RKO (cell line): Measurements from ENCODE around the gene PTCD3.
A peak's percentile ranks its signal among the peaks of the same experiment; 100 is the strongest.

ENCODE experiments used
- DNase-seq: peaks from one replicate; pipeline ENCODE4 v3.0.0-alpha.2; 2016; ENCODE audit warnings: low spot score

Gene PTCD3

DNA sequence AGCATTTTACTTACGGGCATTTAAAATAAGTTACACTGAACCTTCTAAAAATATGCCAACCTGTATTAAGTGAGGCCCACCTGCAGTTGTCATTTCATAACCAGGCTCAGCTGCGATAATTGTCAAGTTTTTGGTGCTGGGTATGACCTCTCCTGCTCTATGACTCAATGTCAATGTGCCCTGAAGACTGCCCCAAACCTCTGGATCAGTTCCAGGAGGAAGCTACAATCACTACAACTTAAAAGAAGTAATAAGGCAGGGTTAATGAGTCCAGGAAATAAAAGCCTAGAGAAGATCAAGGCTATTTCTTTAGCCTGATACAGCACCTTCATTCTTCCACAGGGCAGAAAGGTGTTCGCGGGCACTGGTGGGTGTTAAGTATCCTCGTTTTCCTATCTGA, 23.3 kb upstream of the PTCD3 start:
- no peak for DNase-seq

DNA sequence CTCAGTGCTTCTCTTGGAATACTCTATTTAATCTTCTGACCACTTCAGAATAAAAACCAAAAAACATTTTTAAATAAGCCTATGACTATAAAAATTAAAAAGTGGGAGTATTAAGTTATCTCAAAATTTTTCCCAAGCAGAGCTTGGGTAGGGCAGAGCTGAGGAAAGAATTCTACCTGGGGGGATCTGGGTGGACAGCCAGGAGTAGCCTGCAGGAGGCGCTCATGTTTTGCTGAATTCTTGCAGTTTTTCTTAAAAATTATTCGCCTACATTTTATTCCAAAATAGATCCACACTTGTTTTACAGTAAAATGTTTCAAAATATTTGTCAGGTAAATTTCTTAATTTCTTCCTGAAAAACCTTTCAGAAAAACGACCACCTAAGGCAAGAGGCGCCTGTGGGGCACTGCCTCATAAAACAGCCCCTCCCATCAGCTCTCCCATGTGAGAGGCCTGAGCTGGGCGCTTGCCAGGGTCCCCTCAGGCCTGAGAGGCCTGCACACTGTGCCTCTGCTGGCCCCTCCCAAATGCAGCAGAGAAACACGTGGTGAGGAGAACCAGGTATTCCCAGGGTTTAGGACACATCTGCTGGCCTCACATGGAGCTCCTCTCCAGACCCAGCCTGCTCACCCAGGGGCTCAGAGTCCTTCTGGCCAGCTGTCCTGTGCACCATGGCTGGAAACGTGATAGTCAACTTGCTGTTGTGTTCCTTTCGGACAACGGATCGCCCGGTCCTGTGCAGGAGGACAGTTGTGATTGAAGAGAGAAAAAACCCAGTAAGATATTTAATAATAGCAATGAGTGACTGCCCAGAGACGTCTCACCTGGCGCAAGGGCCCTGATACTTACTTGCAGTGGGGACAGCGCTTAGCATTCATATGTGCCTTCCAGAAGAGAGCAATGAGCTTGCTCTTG, 17.8 kb upstream of the PTCD3 start:
- DNase-seq, result no peak

DNA sequence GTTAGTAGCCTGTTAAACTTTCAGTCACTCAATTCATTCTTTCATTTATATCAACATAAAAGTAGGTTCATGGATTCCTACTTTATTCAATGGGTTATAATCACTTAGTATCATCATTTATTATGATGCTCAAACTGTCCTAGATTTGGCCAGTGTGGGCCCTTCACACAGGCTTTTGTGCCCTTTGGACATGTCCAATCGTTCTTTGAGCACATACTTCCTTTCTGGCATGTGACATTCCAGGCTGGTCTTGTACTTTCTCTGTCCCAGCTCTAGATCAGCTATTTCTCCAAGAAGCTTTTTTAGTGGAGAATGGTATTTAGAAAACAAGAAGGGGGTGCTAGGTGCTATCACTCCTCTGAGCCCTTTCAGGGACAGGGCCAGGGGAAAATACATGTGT, 11.8 kb upstream of the PTCD3 start:
- DNase-seq, result no peak

DNA sequence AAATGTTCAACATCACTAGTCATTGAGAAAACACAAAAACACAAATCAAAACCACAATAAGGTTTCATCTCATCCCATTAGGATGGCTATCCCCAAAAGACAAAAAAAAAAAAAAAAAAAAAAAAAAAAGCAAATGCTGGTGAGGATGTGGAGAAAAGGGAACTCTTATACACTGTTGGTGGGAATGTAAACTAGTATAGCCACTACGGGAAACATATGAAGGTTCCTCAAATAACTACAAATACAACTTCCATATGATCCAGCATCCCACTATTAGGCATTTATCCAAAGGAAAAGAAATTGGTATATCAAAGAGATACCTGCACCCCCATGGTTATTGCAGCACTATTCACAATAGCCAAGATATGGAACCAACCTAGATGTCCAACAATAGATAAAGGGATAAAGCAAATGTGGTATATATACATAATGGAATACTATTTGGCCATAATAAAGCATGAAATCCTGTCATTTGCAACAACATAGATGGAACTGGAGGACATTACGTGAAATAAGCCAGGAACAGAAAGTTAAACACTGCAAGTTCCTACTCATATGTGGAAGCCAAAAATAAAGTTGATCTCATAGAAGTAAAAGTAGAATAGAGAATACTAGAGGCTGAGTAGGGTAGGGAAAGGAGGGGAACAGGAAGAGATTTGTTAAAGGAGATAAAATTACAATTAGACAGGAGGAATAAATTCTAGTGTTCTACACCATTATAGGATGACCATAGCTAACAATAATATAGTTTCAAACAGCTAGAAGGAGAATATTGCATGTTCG, 8.7 kb upstream of the PTCD3 start:
- DNase-seq, result no peak

DNA sequence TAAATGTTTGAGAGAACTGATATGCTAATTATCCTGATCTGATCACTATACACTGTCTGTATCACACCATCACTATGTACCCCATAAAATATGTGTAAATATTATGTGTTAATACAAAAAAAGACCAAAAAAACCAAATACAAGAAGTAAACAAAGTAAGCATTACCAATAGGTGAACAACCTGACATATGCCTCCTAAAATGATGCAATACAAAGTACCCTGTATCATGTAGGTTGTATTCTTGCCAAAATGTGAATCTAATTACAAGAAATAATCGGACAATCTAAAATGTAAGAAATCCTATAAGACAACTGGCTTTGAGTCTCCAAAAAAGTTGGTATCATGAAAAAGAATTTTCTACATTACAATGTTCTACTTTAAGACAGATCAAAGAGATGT, 8.1 kb upstream of the PTCD3 start:
- DNase-seq, result no peak

DNA sequence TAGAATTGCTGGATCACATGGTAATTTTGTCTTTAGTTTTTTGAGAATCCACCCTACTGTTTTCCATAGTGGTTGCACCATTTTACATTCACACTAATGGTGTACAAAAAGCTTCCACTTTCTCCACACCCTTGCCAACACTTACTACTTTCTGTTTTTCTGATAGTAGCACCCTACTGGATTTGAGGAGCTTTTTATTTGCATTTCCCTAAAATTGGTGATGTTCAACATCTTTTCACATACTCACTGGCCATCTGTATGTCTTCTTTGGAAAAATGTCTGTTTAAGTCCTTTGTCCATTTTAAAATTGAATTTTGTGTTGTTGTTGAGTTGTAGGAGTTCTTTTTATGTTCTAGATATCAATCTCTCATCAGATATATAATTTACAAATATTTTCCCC, 3.9 kb upstream of the PTCD3 start:
- DNase-seq, result no peak

DNA sequence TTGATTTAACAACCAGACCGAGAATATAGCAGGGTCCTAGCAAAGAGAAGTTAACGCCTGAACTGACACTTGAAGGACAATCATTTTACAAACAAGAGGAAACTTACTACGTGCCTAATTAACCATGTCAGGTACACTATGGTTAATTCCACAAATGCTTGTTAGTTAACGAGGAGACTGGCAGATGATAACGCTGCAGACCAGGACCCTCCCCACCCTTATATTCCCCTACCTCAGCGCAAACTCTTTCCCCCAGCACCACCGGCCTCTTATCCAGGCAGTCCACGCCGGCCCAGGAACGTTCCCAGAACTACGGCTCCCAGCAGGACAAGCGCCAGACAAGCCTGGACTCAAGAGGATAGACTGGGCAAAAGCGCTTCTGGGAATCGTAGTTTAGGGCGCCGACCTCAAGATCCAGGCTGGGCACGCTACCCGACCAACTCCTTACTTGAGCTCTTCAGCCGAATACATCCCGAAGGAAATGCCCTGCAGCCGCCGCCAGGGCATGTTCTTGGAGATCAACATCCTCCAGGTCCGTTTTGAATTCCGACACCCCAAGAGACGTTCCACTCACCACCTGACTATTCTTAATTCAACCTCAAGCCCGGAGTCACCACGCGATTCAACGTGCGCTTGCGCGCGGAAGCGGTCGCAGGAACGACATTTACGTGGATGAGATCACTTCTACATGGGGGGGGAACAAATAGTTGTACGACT, 625 bp upstream of the PTCD3 start, which contains the start of gene POLR1A:
Gene POLR1A, minus strand, starts transcription at position 635 of the 717 bp plus-strand sequence. Its CDS starts 110 bp downstream, at position 525.
- peak; percentile 94 for DNase-seq

DNA sequence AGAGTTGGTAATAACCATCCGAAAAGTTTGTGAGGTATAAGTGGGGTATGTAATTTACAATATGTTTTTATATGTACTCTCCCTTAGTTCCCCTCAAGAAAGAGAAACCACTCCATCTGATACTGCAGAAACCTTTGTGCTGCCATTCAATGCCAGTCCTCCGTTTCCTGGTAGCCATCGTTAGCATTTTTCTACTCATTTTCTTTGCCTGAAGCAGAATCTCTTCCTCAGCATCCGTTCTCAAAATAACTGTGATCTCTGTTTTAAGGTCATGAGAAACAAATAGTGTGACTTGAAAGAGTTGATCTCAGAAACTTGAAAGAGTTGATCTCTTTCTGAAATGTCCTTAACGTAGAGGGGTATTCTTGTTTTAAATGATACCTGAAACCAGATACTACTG, 996 bp downstream of the PTCD3 start:
- DNase-seq, result peak; percentile 21

DNA sequence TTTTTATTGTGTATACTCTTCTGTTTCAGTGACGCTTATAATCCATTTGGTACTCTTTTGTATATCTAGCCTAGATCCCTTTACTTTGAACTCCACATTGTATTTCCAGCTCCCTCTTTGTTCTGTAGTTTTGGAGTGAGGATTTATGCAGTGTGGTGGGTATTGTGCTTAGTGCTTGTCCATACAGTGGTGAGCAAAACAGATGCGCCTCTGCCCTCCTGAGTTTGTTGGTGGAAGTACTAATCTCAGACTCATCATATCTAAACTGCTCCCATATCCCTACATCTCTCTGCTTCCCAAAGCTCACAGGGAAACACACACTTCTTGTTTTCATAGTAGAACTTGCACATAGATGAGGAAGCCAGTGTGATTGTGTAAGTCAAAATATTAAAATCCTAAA, 12.1 kb downstream of the PTCD3 start:
- DNase-seq, result no peak

DNA sequence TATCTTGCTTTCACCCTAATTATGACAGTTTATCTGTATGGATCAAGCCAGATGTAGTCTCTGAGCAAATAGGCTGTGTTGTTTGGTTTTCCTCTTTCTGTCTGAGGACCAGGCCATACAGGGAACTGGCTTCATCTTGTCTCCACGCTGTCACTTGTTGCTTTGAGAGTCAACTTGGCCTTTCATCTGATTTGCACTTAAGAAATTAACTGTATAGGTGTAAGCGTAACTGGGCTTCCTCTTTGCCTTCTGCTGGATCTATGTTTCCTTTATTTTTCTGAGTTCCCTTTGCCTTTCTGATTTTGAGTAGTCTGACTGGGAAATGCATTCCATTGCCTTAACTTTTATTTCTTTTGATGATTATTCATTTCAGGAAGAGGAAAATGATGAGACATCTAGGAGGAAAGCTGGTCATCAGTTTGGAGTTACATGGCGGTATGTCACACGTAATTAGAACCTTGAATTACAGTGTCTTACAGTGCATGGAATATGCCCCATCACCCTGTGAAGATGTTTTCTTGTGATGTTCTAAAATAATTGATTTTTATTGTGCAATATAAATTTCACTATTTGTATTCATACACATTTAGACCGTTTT, 17.4 kb downstream of the PTCD3 start:
- DNase-seq, result no peak

DNA sequence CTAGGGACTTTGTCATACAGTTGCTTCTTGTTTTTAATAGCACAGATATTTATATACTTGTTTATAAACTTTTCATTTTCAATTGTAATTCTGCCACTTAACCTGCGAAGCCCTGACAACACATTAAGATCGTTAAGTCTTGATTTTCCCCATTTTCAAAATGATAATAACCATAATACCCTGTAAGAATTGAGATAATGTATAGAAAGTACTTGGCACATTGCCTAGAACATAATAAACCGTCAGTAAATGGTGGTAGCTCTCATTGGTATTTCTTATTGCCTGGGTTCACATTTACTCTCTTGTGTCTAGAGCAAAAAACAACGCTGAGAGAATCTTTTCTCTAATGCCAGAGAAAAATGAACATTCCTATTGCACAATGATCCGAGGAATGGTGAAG, 18.6 kb downstream of the PTCD3 start:
- no peak for DNase-seq

DNA sequence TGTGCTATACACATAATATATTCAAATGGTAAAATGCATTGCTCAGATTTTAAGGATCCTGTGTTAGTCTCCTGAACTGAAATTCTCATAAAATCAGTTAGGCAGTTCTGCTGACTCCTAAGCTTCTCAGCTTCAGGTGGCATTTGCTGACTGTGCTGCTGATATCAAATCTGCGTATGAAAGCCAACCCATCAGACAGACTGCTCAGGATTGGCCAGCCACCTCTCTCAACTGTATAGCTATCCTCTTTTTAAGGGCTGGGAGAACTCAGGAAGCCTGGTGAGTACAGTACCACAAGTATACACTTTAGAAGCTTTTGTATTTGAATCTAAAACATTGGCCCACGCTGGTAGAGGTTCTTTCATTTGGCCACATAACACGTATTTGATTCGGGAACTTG, 28.7 kb downstream of the PTCD3 start:
- DNase-seq, result no peak

DNA sequence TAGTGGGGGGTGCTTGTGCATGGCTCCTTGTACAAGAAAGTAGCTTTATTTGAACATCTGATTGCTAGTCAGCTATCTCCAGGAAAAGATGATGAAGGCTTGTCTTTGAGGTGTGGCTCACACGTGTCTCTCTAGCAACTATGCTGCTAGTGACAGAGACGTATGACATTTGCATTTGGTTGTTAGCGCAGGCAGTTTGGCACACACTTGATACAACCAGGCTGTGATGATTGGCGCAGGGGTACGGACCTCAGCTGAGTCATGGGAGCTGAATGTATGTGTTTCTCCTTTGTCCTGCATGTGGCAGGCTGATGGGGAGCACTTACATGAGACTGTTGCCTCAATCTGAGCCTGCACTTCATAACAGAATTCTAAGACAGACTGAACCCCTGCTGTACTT, 29.6 kb downstream of the PTCD3 start:
- DNase-seq, result peak; percentile 21

DNA sequence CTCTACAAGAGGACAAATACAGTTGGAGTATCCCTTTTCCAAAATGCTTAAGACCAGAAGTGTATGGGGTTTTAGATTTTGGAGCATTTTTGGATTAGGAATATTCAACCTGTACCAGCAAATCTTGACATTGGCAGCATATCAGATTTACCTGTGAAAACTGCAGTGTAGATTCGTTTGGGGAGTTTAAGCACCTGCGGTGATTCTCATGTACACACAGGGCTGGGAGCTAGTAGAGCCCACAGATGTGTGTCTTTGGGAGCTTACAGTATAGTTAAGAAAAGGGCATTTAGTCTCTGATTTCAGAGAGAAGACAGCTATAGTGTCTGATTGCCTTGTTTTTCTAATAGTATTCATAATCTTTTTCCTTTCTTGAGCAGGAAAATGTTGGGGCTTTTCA, 30.1 kb downstream of the PTCD3 start:
- no peak for DNase-seq

DNA sequence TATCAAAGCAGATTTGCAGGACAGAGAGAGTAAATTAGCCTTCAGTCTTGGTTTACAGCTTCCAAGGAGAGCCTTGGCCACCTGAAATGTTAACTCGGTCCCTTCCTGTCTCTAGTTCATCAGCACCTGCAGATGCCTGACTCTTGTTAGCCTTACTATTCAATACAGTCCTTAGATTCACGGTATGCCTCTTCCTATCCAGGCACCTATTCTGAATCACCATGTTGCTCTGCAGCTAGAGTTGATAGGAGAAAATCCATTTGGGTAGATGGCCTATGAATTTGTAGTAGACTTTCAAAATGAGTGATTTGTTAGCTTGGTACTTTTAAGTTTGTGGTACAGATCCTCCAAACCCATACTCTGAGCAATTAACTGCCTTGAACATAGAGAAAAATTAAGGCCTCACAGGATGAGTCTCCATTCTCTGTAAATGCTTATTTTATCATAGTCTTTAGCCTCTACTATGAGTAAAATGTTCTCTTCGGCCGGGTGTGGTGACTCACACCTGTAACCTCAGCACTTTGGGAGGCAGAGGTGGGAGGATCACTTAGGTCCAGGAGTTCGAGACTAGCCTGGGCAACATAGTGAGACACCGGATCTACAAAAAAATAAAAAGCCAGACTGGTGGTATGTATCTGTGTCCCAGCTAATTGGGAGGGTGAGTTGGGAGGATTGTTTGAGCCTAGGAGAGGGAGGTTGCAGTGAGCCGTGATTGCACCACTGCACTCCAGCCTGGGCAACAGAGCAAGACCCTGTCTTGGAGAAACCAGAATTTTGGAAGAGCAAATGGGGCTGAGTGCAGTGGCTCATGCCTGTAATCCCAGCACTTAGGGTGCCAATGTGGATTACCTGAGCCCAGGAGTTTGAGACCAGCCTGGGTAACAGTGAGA, 32.9 kb downstream of the PTCD3 start:
- no peak for DNase-seq

DNA sequence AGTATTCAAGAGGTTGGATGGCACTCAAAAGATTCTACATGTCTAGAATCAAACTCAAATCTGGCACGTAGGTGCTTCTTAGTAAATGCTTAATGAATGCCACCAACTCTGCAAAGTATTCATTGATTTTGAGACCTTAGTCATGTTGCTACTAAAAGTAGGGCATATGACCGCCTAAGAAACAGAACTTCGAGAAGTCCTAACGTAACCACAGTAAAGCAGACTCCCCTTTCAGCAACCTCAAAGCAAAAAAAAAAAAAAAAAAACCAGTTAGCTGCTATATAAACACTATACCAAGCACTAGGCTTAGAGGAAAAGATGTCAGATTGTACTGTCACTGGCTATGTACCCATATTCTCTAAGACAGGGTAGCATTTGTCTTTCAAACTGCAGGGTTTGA, 33.9 kb downstream of the PTCD3 start:
- DNase-seq, result no peak

DNA sequence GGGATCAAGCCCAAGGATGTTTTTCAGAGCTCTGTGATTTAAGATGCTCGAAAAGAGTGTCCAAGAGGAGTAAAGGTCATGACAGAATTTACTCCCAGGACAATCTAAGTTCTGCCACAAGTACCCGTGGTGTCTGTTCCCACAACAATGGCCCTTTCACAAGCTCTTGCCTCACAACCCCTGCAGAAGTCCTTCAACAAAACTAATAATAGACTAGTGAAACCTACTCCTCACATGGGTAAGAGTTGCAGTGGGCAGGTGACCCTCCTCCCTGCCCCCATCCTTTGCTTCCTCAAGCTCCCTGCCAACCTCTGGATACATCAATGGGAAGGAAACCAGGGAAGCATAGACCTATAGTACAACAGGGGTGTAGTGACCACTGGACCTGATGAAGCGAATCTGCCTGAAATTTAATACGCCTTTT, 34.9 kb downstream of the PTCD3 start:
- no peak for DNase-seq

DNA sequence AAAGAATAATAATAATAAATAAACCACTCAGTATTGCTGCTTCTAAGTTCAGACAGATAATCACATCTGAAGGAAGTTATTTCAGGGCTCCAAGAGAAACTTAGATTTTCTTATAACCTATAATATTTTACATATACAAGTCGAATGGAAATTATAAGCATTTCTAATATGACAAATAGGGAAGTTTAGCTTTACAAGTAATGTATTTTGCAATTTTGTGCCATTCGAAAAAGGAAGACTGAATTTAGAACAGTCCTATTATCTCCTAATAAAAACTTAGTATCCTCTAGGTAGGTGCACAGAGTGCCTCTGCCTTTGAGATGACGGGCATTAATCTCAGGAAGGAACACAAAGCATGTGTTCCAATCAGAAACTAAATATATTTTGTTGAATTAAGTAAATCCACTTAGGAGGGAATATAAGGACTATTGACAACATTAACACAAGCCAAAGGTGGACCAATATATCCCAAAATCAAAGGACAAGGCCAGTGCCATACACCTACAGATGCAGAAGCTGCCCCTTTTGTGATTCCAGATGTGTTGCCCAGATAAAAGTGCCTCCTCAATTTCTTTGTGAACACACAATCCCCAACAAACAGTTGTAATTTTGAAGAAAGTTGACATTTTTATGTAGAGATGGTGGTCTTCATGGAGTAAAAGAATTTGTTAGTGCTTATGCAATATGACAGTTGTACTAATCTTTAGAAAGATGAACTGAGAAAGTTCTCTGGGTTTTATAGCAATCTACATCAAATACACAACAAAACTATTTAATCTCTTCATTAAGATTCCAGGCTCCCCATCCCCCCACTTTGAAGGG, 36.6 kb downstream of the PTCD3 start:
- DNase-seq, result no peak

DNA sequence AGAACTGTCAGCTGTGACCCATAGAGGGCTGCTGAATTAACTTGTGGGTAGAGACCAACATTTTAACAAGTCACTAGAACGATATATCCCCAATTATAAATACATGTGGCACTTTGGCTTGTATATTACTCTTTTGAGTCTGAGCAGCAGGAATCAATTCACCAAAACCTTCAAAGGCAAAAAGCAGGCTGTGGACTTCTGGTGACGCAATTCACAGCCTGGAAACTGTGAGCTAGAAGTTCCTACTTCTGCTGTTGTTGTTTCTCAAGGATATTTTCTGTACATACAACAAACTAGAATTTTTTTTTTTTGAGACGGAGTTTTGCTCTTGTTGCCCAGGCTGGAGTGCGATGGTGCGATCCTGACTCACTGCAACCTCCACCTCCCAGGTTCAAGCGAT, 37.3 kb downstream of the PTCD3 start:
- DNase-seq, result no peak
